IMR-90 (cell line): ENCODE results near the gene FIBCD1. TPM values are rescaled to one million over a fixed set of nuclear protein-coding genes. Genes with fewer than 3 reads are reported as not detected.

ENCODE experiments used
- ATAC-seq: fragments of 200-7000 bp; cut with Tn5 transposase; 2 replicates; pipeline ENCODE4 v1.9.1; 2020; ENCODE audit warnings: low read depth, mild to moderate bottlenecking, moderate library complexity
- BruUV-seq: library from RNA; stranded (reverse); fragments of 400-500 nt; replicated peaks from 2 replicates; lab custom pipeline; 2021; lab: Mats Ljungman, UMichigan
- CTCF ChIA-PET: fragments of 300-600 bp; formaldehyde crosslinking; extraction: SDS; loops from one replicate; lab custom pipeline; 2021; ENCODE audit warnings: antibody characterized with exemption; lab: Yijun Ruan, JAX
- POLR2A ChIA-PET: fragments of 300-600 bp; sonication (Branson Sonifier 250); formaldehyde crosslinking; loops from one replicate; lab custom pipeline; 2022; ENCODE audit warnings: antibody characterized with exemption; ENCODE audit not compliant: unreplicated experiment; lab: Charles Lee
- DNase-seq: peaks from one replicate; pipeline ENCODE4 v3.0.0; 2013
- H2AFZ ChIP-seq: replicated peaks from 2 replicates; pipeline ENCODE3; 2013; ENCODE audit warnings: low read length, mild to moderate bottlenecking; ENCODE audit not compliant: poor library complexity
- H2AK5ac ChIP-seq: 2 replicates; pipeline ENCODE4 v1.6.1; 2013; ENCODE audit warnings: low read depth, low read length, inconsistent platforms
- H2AK9ac ChIP-seq: replicated peaks from 2 replicates; pipeline ENCODE3; 2013; ENCODE audit warnings: mild to moderate bottlenecking, low read depth, low read length, moderate library complexity; ENCODE audit not compliant: poor library complexity
- H2BK120ac ChIP-seq: 2 replicates; pipeline ENCODE4 v1.6.1; 2013; ENCODE audit warnings: low read depth, low read length, inconsistent platforms
- H2BK15ac ChIP-seq: 3 replicates; pipeline ENCODE4 v1.6.1; 2013; ENCODE audit warnings: low read depth, low read length, inconsistent platforms
- H2BK20ac ChIP-seq: 2 replicates; pipeline ENCODE4 v1.6.1; 2013; ENCODE audit warnings: low read depth, mild to moderate bottlenecking, inconsistent platforms, low read length, moderate library complexity
- H2BK5ac ChIP-seq: 2 replicates; pipeline ENCODE4 v1.6.1; 2013; ENCODE audit warnings: mild to moderate bottlenecking, low read depth, low read length, inconsistent platforms; ENCODE audit not compliant: poor library complexity, severe bottlenecking
- H3K14ac ChIP-seq: replicated peaks from 2 replicates; pipeline ENCODE4 v1.6.1; 2013; ENCODE audit warnings: low read depth, low read length, inconsistent platforms
- H3K18ac ChIP-seq: 2 replicates; pipeline ENCODE4 v1.6.1; 2013; ENCODE audit warnings: low read depth, low read length, control low read depth
- H3K23ac ChIP-seq: 2 replicates; pipeline ENCODE4 v1.6.1; 2013; ENCODE audit warnings: low read depth, low read length, inconsistent platforms
- H3K27ac ChIP-seq: 2 replicates; pipeline ENCODE4 v1.5.1; 2013; ENCODE audit warnings: mild to moderate bottlenecking, control low read depth, low read length; ENCODE audit not compliant: insufficient read depth
- H3K27me3 ChIP-seq: 2 replicates; pipeline ENCODE4 v1.6.1; 2013; ENCODE audit warnings: low read length; ENCODE audit not compliant: control insufficient read depth, insufficient read depth
- H3K36me3 ChIP-seq: 2 replicates; pipeline ENCODE4 v1.6.1; 2013; ENCODE audit warnings: low read length, mixed read lengths; ENCODE audit not compliant: control insufficient read depth, insufficient read depth
- H3K4ac ChIP-seq: 2 replicates; pipeline ENCODE4 v1.6.1; 2013; ENCODE audit warnings: low read depth, low read length, inconsistent platforms
- H3K4me1 ChIP-seq: 2 replicates; pipeline ENCODE4 v1.6.1; 2013; ENCODE audit warnings: low read length, mixed read lengths; ENCODE audit not compliant: control insufficient read depth, insufficient read depth
- H3K4me2 ChIP-seq: 2 replicates; pipeline ENCODE4 v1.6.1; 2013; ENCODE audit warnings: low read depth, mild to moderate bottlenecking, control low read depth, low read length, moderate library complexity
- H3K4me3 ChIP-seq: 2 replicates; pipeline ENCODE4 v1.5.1; 2013; ENCODE audit warnings: low read depth, mild to moderate bottlenecking, control low read depth, low read length, moderate library complexity; ENCODE audit not compliant: insufficient read depth
- H3K56ac ChIP-seq: 2 replicates; pipeline ENCODE4 v1.6.1; 2013; ENCODE audit warnings: low read length, inconsistent platforms; ENCODE audit not compliant: insufficient read depth; ENCODE audit errors: extremely low read depth
- H3K79me1 ChIP-seq, 2 experiments: 2 replicates each; pipeline ENCODE4 v1.6.1; 2013; ENCODE audit warnings: low read length in 2 of 2, inconsistent platforms in 1 of 2, low read depth in 1 of 2
- H3K9ac ChIP-seq: 2 replicates; pipeline ENCODE4 v1.6.1; 2013; ENCODE audit warnings: low read depth, low read length, control low read depth
- H3K9me1 ChIP-seq: 2 replicates; pipeline ENCODE4 v1.6.1; 2013; ENCODE audit warnings: low read length, inconsistent platforms; ENCODE audit not compliant: insufficient read depth
- H3K9me3 ChIP-seq: 2 replicates; pipeline ENCODE4 v1.6.1; 2013; ENCODE audit warnings: low read length; ENCODE audit not compliant: control insufficient read depth, insufficient read depth
- H4K20me1 ChIP-seq: 2 replicates; pipeline ENCODE4 v1.6.1; 2013; ENCODE audit warnings: low read length, inconsistent platforms; ENCODE audit not compliant: insufficient read depth
- H4K5ac ChIP-seq: 2 replicates; pipeline ENCODE4 v1.6.1; 2013; ENCODE audit warnings: mild to moderate bottlenecking, low read depth, low read length, control low read depth
- H4K8ac ChIP-seq, 2 experiments: 2 replicates each; pipeline ENCODE4 v1.6.1; 2013; ENCODE audit warnings: low read depth in 2 of 2, low read length in 2 of 2, control low read depth in 1 of 2, inconsistent platforms in 1 of 2
- H4K91ac ChIP-seq: 2 replicates; pipeline ENCODE4 v1.6.1; 2013; ENCODE audit warnings: low read depth, low read length, inconsistent platforms; ENCODE audit not compliant: insufficient read depth
- MAFK ChIP-seq: IDR thresholded peaks from 2 replicates; pipeline ENCODE4 v1.6.1; 2012; ENCODE audit warnings: low read depth, low read length, improper control_type of control experiment
- RCOR1 ChIP-seq: IDR thresholded peaks from 2 replicates; pipeline ENCODE4 v1.6.1; 2012; ENCODE audit warnings: mild to moderate bottlenecking, low read length, improper control_type of control experiment; ENCODE audit not compliant: insufficient replicate concordance
- WGBS, 2 experiments: methylation state at CpG; one replicate each; pipeline versions ENCODE4 v1.1.5 to v1.1.7; 2013; ENCODE audit warnings: missing lambda C conversion rate in 2 of 2; ENCODE audit not compliant: insufficient read length in 1 of 2; ENCODE audit errors: extremely low coverage in 2 of 2; 5-methylcytosine and 5-hydroxymethylcytosine counted together
- dilution Hi-C: fragments of 300-500 bp; cut with HindIII; formaldehyde crosslinking; loops from one replicate; pipeline ENCODE4 v1.14.3; 2018; ENCODE audit warnings: low sequenced_read_pairs; ENCODE audit not compliant: unreplicated experiment
- in situ Hi-C: fragments of 300-500 bp; cut with MboI; formaldehyde crosslinking; loops from 3 replicates; pipeline ENCODE4 v1.14.3; 2019; ENCODE audit warnings: low sequenced_read_pairs, inconsistent platforms, mixed read lengths
- intact Hi-C: fragments of 100-400 bp; cut with micrococcal nuclease; formaldehyde crosslinking; loops from 2 replicates; pipeline ENCODE4 v1.10.0; 2022
- polyA plus RNA-seq, 3 experiments: library from polyadenylated mRNA; depleted of rRNA; stranded (reverse); fragments of >200 nt; gene quantifications; 2 replicates each; pipeline ENCODE4 v1.2.3, GENCODE V29; 2012; ENCODE audit warnings: low replicate concordance in 1 of 3
- total RNA-seq: library from RNA; depleted of rRNA; stranded (reverse); fragments of >200 nt; gene quantifications from 2 replicates; pipeline ENCODE4 v1.2.3, GENCODE V29; 2012

FIBCD1 gene
- total and polyA plus RNA-seq, 2 of the 4 experiments (the other 2 are of a cell fraction) = 1.1 to 10.1 TPM

- H3K27me3 ChIP-seq = no peaks in the 10 kb centered on the region
- H3K4me3 ChIP-seq = no peak overlapping the region
- TF ChIP-seq MAFK (no peak), RCOR1 (no peak)
- no peaks in the 10 kb centered on the region for H3K9me3 ChIP-seq
- DNase-seq = no peak
- H3K4me2 ChIP-seq = peak overlapping the region; percentile 49
- peak overlapping the region; percentile 4; the same call in 1 of the 2 replicates for H3K9ac ChIP-seq
- in situ Hi-C loops = no loop called here
- H4K8ac ChIP-seq = peak overlapping the region; percentile 17 to 73; a peak in 3 of 4 replicates
- peaks cover 41% of the 10 kb centered on the region for H3K4me1 ChIP-seq
- no peaks in the 10 kb centered on the region for H3K79me1 ChIP-seq
- H3K4ac ChIP-seq = peak overlapping the region; percentile 39
- POLR2A ChIA-PET = no interaction called here
- peak overlapping the region; percentile 12; the same call in 1 of the 2 replicates for H4K5ac ChIP-seq
- peak overlapping the region; percentile 66; the same call in 1 of the 2 replicates for H3K14ac ChIP-seq
- peak overlapping the region; percentile 59; the same call in 2 of the 3 replicates for H2BK15ac ChIP-seq
- H2AK9ac ChIP-seq = no peak overlapping the region
- H4K20me1 ChIP-seq = peaks cover 4% of the 10 kb centered on the region; the same call in 1 of the 2 replicates
- H3K9me1 ChIP-seq = peaks cover 7% of the 10 kb centered on the region
- peak overlapping the region; percentile 62 for H4K91ac ChIP-seq
- intact Hi-C loops = no loop called here
- dilution Hi-C loops = no loop called here
- no peak for ATAC-seq
- no peak overlapping the region for H2AFZ ChIP-seq
- peak overlapping the region; percentile 75 for H3K23ac ChIP-seq
- CTCF ChIA-PET = interaction anchor here (0.6 to 1.7 kb wide), 3 partner anchors 225 to 447 kb away, joined by 3 to 5 read pairs (median 4); no protein-coding TSS in a partner anchor
- peak overlapping the region; percentile 97 for H2BK5ac ChIP-seq
- no peak overlapping the region for H3K56ac ChIP-seq
- H3K18ac ChIP-seq = peak overlapping the region; percentile 2; the same call in 1 of the 2 replicates
- H2BK120ac ChIP-seq = peak overlapping the region; percentile 90
- H2AK5ac ChIP-seq = peak overlapping the region; percentile 82
- H3K36me3 ChIP-seq = no peaks in the 10 kb centered on the region
- 80% methylated on average over 1 of the region's 20 CpGs; no CpG with 5 or more reads in 1 of the 2 experiments for WGBS, 2 experiments
- peak overlapping the region; percentile 57 for H2BK20ac ChIP-seq
- H3K27ac ChIP-seq = no peak overlapping the region; the same call in 1 of the 2 replicates
- BruUV-seq = no TSS peak
These were observed 7.4 kb downstream of the FIBCD1 start for GRCh38 chr9:130931508-130932254.
